Ascending aorta (tissue), 2 donors: ENCODE results near the gene KSR1. TPM values are rescaled to one million over a fixed set of nuclear protein-coding genes. Genes with fewer than 3 reads are reported as not detected.
"Not testable (repeated sequence)": the region's sequence is repeated elsewhere in the genome, so short reads cannot be mapped to it uniquely, and the experiment has no call there.

Experiments
- DNase-seq, 2 donors: peaks; one replicate each; pipeline ENCODE4 v3.0.0-alpha.2; 2019; ENCODE audit warnings: low spot score in 2 of 2
- H3K27ac ChIP-seq, 2 donors: fragments of 200-600 bp; sonication (generic); one replicate each; pipeline ENCODE4 v1.5.1; 2016 to 2017; ENCODE audit warnings: mild to moderate bottlenecking in 1 of 2
- H3K27me3 ChIP-seq: fragments of 200-600 bp; sonication (generic); one replicate; pipeline ENCODE4 v1.5.1; 2017
- H3K36me3 ChIP-seq, 2 donors: fragments of 200-600 bp; sonication (generic); one replicate each; pipeline ENCODE4 v1.5.1; 2016
- H3K4me1 ChIP-seq, 2 donors: fragments of 200-600 bp; sonication (generic); one replicate each; pipeline ENCODE4 v1.5.1; 2016 to 2017; ENCODE audit warnings: mild to moderate bottlenecking in 1 of 2
- H3K4me3 ChIP-seq, 2 donors: fragments of 200-600 bp; sonication (generic); one replicate each; pipeline ENCODE4 v1.5.1; 2016 to 2017; ENCODE audit warnings: mild to moderate bottlenecking in 1 of 2
- H3K9me3 ChIP-seq, 2 donors: fragments of 200-600 bp; sonication (generic); one replicate each; pipeline ENCODE4 v1.5.1; 2016
- intact Hi-C: fragments of 100-400 bp; cut with DNase I; formaldehyde crosslinking; loops from one replicate; pipeline ENCODE4 v1.15.1; 2023
- total RNA-seq: library from RNA; depleted of rRNA; stranded (reverse); fragments of >200 nt; gene quantifications from one replicate; pipeline ENCODE4 v1.1.0, GENCODE V29; 2016
- TF ChIP-seq, protein P1 (sequence below), 3 experiments: fragments of 200-600 bp in 2 of 3; fragments of 450-650 bp in 1 of 3; sonication (generic) in 2 of 3; IDR thresholded peaks; one replicate each; pipeline ENCODE4 v1.5.1; 2016 to 2019; ENCODE audit warnings: antibody characterized with exemption in 3 of 3, mild to moderate bottlenecking in 1 of 3, moderate library complexity in 1 of 3

The KSR1 gene
- total RNA-seq, 1 donor from 2014 or later = 42.6 TPM

DNA sequence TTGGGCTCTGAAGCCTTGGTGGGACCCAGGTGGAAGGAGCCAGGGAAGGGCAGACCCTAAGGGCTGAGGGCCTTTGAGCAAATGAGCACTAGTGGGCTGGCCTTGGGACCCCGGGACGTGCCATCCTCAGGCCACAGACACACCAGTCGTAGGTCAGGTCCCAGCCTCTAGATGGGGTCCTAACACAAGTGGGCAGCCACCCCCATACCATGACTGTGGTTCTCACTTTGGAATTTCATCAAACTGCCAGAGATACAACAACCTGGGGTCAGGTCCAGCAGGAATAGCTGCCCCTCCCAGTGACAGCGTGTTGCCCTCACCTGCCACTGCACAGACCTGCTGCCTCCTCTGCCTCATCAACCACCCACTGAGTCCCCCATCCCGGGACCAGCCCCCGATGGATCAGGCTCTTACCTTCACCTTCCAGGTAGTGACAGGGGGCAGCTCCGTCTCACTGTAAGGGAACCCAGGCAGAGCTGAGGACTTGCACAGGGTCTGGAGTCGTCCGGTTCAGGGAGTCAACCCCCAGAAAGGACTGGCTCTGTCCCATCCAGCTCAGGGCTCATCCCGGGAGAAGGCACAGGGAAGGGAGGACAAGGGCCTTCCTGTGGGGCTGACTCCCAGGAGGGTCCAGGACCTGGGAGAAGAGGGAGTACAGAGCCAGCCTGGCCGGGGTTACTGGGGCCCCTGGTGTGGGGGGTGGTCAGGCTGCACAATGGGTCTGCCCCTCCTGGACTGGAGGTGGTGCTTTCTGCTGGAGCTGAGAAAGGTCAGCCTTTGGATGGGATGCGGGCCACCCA lies 214.7 kb downstream of the KSR1 start:
- Histone ChIP-seq H3K27me3 (no peaks in the 10 kb centered on the region), H3K4me3 (no peak overlapping the region), H3K9me3 (no peaks in the 10 kb centered on the region), H3K4me1 (no peaks in the 10 kb centered on the region), H3K36me3 (no peaks in the 10 kb centered on the region), H3K27ac (no peak overlapping the region)
- DNase-seq = no peak
- TF ChIP-seq, protein P1, sequence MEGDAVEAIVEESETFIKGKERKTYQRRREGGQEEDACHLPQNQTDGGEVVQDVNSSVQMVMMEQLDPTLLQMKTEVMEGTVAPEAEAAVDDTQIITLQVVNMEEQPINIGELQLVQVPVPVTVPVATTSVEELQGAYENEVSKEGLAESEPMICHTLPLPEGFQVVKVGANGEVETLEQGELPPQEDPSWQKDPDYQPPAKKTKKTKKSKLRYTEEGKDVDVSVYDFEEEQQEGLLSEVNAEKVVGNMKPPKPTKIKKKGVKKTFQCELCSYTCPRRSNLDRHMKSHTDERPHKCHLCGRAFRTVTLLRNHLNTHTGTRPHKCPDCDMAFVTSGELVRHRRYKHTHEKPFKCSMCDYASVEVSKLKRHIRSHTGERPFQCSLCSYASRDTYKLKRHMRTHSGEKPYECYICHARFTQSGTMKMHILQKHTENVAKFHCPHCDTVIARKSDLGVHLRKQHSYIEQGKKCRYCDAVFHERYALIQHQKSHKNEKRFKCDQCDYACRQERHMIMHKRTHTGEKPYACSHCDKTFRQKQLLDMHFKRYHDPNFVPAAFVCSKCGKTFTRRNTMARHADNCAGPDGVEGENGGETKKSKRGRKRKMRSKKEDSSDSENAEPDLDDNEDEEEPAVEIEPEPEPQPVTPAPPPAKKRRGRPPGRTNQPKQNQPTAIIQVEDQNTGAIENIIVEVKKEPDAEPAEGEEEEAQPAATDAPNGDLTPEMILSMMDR (IDR thresholded peaks at IDR 0.05) = no peak
- intact Hi-C loops = no loop called here

DNA sequence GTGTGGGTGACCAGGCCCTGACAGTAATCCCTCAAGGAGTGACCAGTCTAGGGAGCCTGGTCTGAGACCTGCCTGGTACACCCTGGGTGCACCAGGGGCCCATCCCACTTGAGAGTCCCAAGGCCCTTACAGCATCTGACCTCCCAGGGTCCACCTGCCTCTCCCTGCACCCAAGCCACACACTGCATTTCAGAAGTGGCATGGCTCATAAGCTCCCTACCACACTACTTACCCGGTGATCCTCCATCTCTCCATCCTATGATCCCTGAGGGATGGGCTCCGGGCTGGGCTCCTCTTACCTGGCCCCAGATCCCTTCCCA lies 215.3 kb downstream of the KSR1 start:
- intact Hi-C loops = no loop called here
- no peaks in the 10 kb centered on the region for H3K4me1 ChIP-seq
- TF ChIP-seq, protein P1 (IDR thresholded peaks at IDR 0.05) = no peak
- no peak for DNase-seq
- H3K27ac ChIP-seq = no peak overlapping the region
- no peaks in the 10 kb centered on the region for H3K9me3 ChIP-seq
- no peak overlapping the region for H3K4me3 ChIP-seq
- no peaks in the 10 kb centered on the region for H3K27me3 ChIP-seq
- no peaks in the 10 kb centered on the region for H3K36me3 ChIP-seq

DNA sequence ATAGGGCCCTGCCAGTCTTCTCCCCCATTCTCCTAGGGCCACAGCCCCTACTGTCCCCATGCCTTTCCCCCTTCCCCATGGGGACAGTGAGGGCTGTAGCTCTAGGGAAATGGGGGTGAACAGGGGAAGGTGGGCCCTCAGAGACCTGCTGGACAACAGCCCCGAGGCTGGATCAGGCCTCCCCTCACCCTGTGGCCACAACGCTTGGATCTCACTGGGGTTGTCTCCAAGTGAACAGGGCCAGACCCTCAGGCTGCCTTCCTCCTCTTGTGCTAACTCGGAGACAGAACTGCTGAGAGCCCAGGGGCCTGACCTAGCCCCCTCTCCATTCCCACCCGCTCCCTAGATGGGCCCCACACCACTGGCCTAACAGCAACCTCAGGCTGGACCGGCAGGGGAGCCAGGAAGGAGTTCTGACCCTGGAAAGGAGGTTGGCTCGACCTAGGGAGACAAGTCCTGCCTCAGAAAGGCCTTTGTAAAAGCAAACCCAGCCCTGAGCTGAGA lies 215.8 kb downstream of the KSR1 start:
- H3K36me3 ChIP-seq, DNase-seq, H3K4me3 ChIP-seq, H3K27me3 ChIP-seq, H3K9me3 ChIP-seq, H3K27ac ChIP-seq, intact Hi-C loops, H3K4me1 ChIP-seq: not testable (repeated sequence)

DNA sequence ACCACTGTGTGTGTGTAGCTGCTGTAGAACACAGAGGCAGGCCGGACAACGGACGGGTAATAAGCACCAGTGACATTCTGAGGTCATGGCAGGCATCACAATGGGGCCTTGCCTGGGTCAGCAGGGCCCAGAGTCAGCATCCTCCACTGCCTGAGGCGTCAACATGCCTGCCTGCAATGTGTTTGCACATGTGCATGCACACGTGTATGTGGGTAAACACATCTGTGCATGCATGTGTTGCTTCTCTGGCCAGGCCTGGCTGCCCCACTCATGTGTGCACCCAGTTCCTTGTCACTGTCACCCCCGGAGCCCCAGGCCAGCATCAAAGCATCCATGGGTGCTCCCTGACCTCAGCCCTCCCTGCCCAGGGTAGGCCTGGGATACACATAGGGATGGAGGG lies 218.1 kb downstream of the KSR1 start:
- DNase-seq = no peak
- H3K27ac ChIP-seq = no peak overlapping the region
- intact Hi-C loops = no loop called here

More for the DNA sequence above, 218.1 kb downstream of the KSR1 start:
- H3K4me3 ChIP-seq = no peak overlapping the region
- no peaks in the 10 kb centered on the region for H3K36me3 ChIP-seq
- H3K9me3 ChIP-seq = no peaks in the 10 kb centered on the region
- H3K27me3 ChIP-seq = no peaks in the 10 kb centered on the region
- TF ChIP-seq, protein P1 (IDR thresholded peaks at IDR 0.05) = no peak
- H3K4me1 ChIP-seq = no peaks in the 10 kb centered on the region

Other genes starting within 250 kb of the KSR1 start
- 176 TPM for gene WSB1, start 162.3 kb upstream of the KSR1 start, total RNA-seq
- gene LGALS9, start 174.7 kb downstream of the KSR1 start, total RNA-seq = 34.3 TPM